SK-N-SH treated with all-trans-retinoic acid at 6 μM for 48 hours (cell line): ENCODE data around the gene CERS5.
A peak's percentile ranks its signal among the peaks of the same experiment; 100 is the strongest.

ENCODE experiments used
- ATAC-seq: fragments of 200-7000 bp; cut with Tn5 transposase; 3 replicates; pipeline ENCODE4 v1.9.1; 2020; ENCODE audit warnings: mild to moderate bottlenecking, moderate library complexity
- CREB5 ChIP-seq: fragments of 250-450 bp; sonication (Bioruptor Pico); IDR thresholded peaks from 2 replicates; pipeline ENCODE4 v1.5.1; 2020; ENCODE audit warnings: low read depth, mild to moderate bottlenecking, moderate library complexity
- CSRNP3 ChIP-seq: fragments of 250-450 bp; sonication (Bioruptor Pico); IDR thresholded peaks from 2 replicates; pipeline ENCODE4 v1.5.1; 2021; ENCODE audit warnings: mild to moderate bottlenecking, moderate library complexity
- ESRRG ChIP-seq: fragments of 250-450 bp; sonication (Bioruptor Pico); IDR thresholded peaks from 2 replicates; pipeline ENCODE4 v1.6.1; 2021; ENCODE audit warnings: mild to moderate bottlenecking
- ISL1 ChIP-seq: fragments of 250-450 bp; sonication (Bioruptor Pico); IDR thresholded peaks from 2 replicates; pipeline ENCODE4 v2.1.2; 2022; ENCODE audit warnings: mild to moderate bottlenecking, moderate library complexity
- PATZ1 ChIP-seq: fragments of 250-450 bp; sonication (Bioruptor Pico); IDR thresholded peaks from 2 replicates; pipeline ENCODE4 v1.8.0; 2020; ENCODE audit warnings: mild to moderate bottlenecking, moderate library complexity, borderline replicate concordance
- POU6F1 ChIP-seq: fragments of 250-450 bp; sonication (Bioruptor Pico); IDR thresholded peaks from 2 replicates; pipeline ENCODE4 v1.8.0; 2021; ENCODE audit warnings: low read depth, mild to moderate bottlenecking, moderate library complexity, borderline replicate concordance
- PPARA ChIP-seq: fragments of 250-450 bp; sonication (Bioruptor Pico); IDR thresholded peaks from 2 replicates; pipeline ENCODE4 v1.5.0; 2020; ENCODE audit warnings: mild to moderate bottlenecking, borderline replicate concordance
- RARB ChIP-seq: fragments of 250-450 bp; sonication (Bioruptor Pico); IDR thresholded peaks from 2 replicates; pipeline ENCODE4 v1.8.0; 2021; ENCODE audit warnings: mild to moderate bottlenecking, moderate library complexity
- SNAI2 ChIP-seq: fragments of 250-450 bp; sonication (Bioruptor Pico); IDR thresholded peaks from 2 replicates; pipeline ENCODE4 v1.5.0; 2020; ENCODE audit warnings: mild to moderate bottlenecking, moderate library complexity
- TCF4 ChIP-seq: fragments of 250-450 bp; sonication (Bioruptor Pico); IDR thresholded peaks from 2 replicates; pipeline ENCODE4 v1.8.0; 2021; ENCODE audit warnings: mild to moderate bottlenecking, moderate library complexity, borderline replicate concordance
- TOX ChIP-seq: fragments of 250-450 bp; sonication (Bioruptor Pico); IDR thresholded peaks from 2 replicates; pipeline ENCODE4 v1.8.0; 2021; ENCODE audit warnings: mild to moderate bottlenecking, moderate library complexity, borderline replicate concordance
- TSHZ2 ChIP-seq: fragments of 250-450 bp; sonication (Bioruptor Pico); IDR thresholded peaks from 2 replicates; pipeline ENCODE4 v1.5.0; 2020; ENCODE audit warnings: mild to moderate bottlenecking, moderate library complexity
- ZC3H10 ChIP-seq: fragments of 250-450 bp; sonication (Bioruptor Pico); IDR thresholded peaks from 2 replicates; pipeline ENCODE4 v1.5.1; 2021; ENCODE audit warnings: mild to moderate bottlenecking, moderate library complexity
- ZFP3 ChIP-seq: fragments of 250-450 bp; sonication (Bioruptor Pico); IDR thresholded peaks from 2 replicates; pipeline ENCODE4 v1.5.0; 2020; ENCODE audit warnings: mild to moderate bottlenecking, moderate library complexity
- ZFP30 ChIP-seq: fragments of 450-650 bp; formaldehyde crosslinking; IDR thresholded peaks from 2 replicates; pipeline ENCODE4 v1.5.0; 2022; ENCODE audit warnings: mild to moderate bottlenecking, moderate library complexity
- ZNF565 ChIP-seq: fragments of 450-650 bp; formaldehyde crosslinking; conservative IDR thresholded peaks from 2 replicates; pipeline ENCODE4 v1.5.0; 2020; ENCODE audit warnings: low read depth, mild to moderate bottlenecking, moderate library complexity
- ZNF70 ChIP-seq: fragments of 450-650 bp; formaldehyde crosslinking; IDR thresholded peaks from 2 replicates; pipeline ENCODE4 v1.5.0; 2020; ENCODE audit warnings: mild to moderate bottlenecking, moderate library complexity

Gene CERS5

GRCh38 chr12:50166799-50167048 lies 445 bp downstream of the CERS5 start:
- peak; percentile 21 for ATAC-seq
- TF ChIP-seq CREB5 (CRISPR knock-in tag) (no peak), RARB (CRISPR knock-in tag) (no peak), ZNF565 (CRISPR knock-in tag) (no peak), CSRNP3 (no peak), TSHZ2 (CRISPR knock-in tag) (no peak), ZFP3 (no peak), ZFP30 (no peak)

GRCh38 chr12:50164963-50165362 lies 2.2 kb downstream of the CERS5 start:
- ATAC-seq: no peak
- TF ChIP-seq SNAI2 (CRISPR knock-in tag): no peak
- no peak for TF ChIP-seq CSRNP3
- TF ChIP-seq ESRRG (CRISPR knock-in tag): no peak
- no peak for TF ChIP-seq TSHZ2 (CRISPR knock-in tag)
- TF ChIP-seq TOX: no peak
- TF ChIP-seq PPARA (CRISPR knock-in tag): no peak
- TF ChIP-seq CREB5 (CRISPR knock-in tag): no peak
- TF ChIP-seq ZNF70 (CRISPR knock-in tag): no peak
- TF ChIP-seq POU6F1 (CRISPR knock-in tag): no peak
- no peak for TF ChIP-seq ZC3H10 (CRISPR knock-in tag)
- TF ChIP-seq PATZ1 (CRISPR knock-in tag): no peak
- TF ChIP-seq TCF4 (CRISPR knock-in tag): no peak
- no peak for TF ChIP-seq ZFP3
- TF ChIP-seq ISL1 (CRISPR knock-in tag): no peak
- no peak for TF ChIP-seq ZFP30
